Nephron progenitor cell (in vitro differentiated cells): ENCODE measurements around the gene ANKRD17.
A peak's percentile ranks its signal among the peaks of the same experiment; 100 is the strongest.
"Not testable (repeated sequence)": the region's sequence is repeated elsewhere in the genome, so short reads cannot be mapped to it uniquely, and the experiment has no call there.

Source experiments
- DNase-seq: peaks from one replicate; pipeline ENCODE4 v3.0.0; 2021
- H3K27ac Mint-ChIP-seq: 2 replicates; pipeline ENCODE4 v1.8.0; 2021; ENCODE audit warnings: mild to moderate bottlenecking, moderate library complexity, mixed read lengths
- H3K27me3 Mint-ChIP-seq: 2 replicates; pipeline ENCODE4 v1.8.0; 2021; ENCODE audit warnings: mild to moderate bottlenecking, low read depth, mixed read lengths; ENCODE audit not compliant: poor library complexity
- H3K36me3 Mint-ChIP-seq: 2 replicates; pipeline ENCODE4 v1.8.0; 2021; ENCODE audit warnings: low read depth, mixed read lengths
- H3K4me1 Mint-ChIP-seq: 2 replicates; pipeline ENCODE4 v1.8.0; 2021; ENCODE audit warnings: mixed read lengths
- H3K4me3 Mint-ChIP-seq: 2 replicates; pipeline ENCODE4 v1.8.0; 2021; ENCODE audit warnings: mild to moderate bottlenecking, moderate library complexity, mixed read lengths
- H3K9me3 Mint-ChIP-seq: 2 replicates; pipeline ENCODE4 v1.8.0; 2021; ENCODE audit warnings: mild to moderate bottlenecking, moderate library complexity, mixed read lengths
- CTCF ChIP-seq: fragments of 200-600 bp; sonication (generic); IDR thresholded peaks from 2 replicates; pipeline ENCODE4 v1.5.0; 2021; ENCODE audit warnings: antibody characterized with exemption

Gene ANKRD17

DNA sequence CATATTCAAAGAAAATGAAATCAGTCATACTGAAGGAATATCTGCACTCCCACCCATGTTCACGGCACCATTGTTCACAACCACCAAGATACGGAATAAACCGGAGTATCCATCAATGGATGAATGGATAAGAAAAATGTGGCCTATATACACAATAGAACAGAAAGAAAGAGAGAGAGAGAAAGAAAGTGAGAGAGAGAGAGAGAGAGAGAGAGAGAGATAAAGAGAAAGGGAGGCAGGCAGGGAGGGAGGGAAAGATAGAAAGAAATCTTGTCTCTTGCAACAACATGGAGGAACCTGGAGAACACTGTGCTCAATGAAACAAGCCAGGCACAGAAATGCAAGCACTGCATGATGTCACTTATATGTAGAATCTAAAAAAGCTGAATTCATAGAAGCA lies 52.4 kb downstream of the ANKRD17 start:
- TF ChIP-seq CTCF: no peak
- H3K27ac Mint-ChIP-seq: no peak overlapping the region
- peaks cover 88% of the 10 kb centered on the region for H3K36me3 Mint-ChIP-seq
- H3K9me3 Mint-ChIP-seq: peaks cover 65% of the 10 kb centered on the region
- no peak for DNase-seq
- peaks cover 2% of the 10 kb centered on the region for H3K27me3 Mint-ChIP-seq
- H3K4me3 Mint-ChIP-seq: no peak overlapping the region
- peaks cover 10% of the 10 kb centered on the region for H3K4me1 Mint-ChIP-seq

DNA sequence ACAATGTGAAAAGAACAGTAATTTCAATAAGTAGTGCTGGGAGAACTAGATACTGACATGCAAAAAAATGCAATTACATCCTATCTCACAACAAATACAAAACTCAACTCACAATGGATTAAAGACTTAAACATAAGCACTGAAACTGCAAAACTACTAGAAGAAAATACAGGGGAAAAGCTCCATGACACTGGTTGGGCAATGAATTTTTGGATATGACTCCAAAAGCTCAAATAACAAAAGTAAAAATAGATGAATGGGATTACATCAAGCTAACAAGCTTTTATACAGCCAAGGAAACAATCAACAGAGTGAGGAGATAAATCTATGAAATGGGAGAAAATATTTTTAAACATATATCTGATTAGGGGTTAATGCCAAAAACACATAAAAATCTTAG lies 53.1 kb downstream of the ANKRD17 start:
- Mint-ChIP-seq H3K27ac (no peak overlapping the region), H3K36me3 (peaks cover 83% of the 10 kb centered on the region), H3K4me1 (peaks cover 14% of the 10 kb centered on the region), H3K27me3 (peaks cover 2% of the 10 kb centered on the region), H3K9me3 (peaks cover 65% of the 10 kb centered on the region), H3K4me3 (no peak overlapping the region)
- no peak for DNase-seq
- no peak for TF ChIP-seq CTCF

DNA sequence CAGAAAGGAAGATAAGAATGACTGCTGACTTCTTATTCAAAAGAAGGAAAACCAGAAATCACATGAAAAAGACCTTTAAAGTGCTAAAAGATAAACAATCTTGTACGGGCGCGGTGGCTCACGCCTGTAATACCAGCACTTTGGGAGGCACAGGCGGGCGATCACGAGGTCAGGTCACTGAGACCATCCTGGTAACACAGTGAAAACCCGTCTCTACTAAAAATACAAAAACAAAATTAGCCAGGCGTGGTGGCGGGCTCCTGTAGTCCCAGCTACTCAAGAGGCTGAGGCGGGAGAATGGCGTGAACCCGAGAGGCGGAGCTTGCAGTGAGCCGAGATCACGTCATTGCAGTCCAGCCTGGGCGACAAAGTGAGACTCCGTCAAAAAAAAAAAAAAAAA lies 54.6 kb downstream of the ANKRD17 start:
- Mint-ChIP-seq H3K4me1 (peaks cover 27% of the 10 kb centered on the region), H3K9me3 (peaks cover 57% of the 10 kb centered on the region)

DNA sequence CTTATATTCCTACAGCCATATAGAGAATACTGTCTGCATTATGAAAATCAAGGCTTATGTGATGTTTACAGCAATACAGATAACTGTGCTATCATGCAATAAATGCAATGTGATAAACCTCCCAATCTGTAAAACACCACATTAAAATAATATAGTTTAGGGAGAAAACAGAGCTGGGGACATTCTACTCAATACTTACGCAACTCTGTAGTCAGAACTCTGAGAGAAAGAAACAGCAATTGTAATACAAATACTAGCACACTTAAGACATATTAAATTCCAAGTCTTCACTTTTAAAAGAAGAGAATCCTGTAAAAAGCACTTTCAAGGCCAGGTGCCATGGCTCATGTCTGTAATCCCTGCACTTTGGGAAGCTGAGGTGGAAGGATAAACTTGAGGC lies 61.4 kb downstream of the ANKRD17 start:
- no peak overlapping the region for H3K27ac Mint-ChIP-seq
- no peak for DNase-seq
- TF ChIP-seq CTCF: no peak
- H3K4me1 Mint-ChIP-seq: peaks cover 21% of the 10 kb centered on the region
- no peaks in the 10 kb centered on the region for H3K9me3 Mint-ChIP-seq
- H3K27me3 Mint-ChIP-seq: no peaks in the 10 kb centered on the region
- peaks cover 11% of the 10 kb centered on the region for H3K36me3 Mint-ChIP-seq
- H3K4me3 Mint-ChIP-seq: no peak overlapping the region

More for the DNA sequence above, 54.6 kb downstream of the ANKRD17 start:
- H3K4me3 Mint-ChIP-seq, H3K27me3 Mint-ChIP-seq, DNase-seq, H3K27ac Mint-ChIP-seq: not testable (repeated sequence)
- H3K36me3 Mint-ChIP-seq: peaks cover 68% of the 10 kb centered on the region

GRCh38 chr4:73194064-73194463 lies 64.5 kb downstream of the ANKRD17 start:
- H3K4me3 Mint-ChIP-seq: no peak overlapping the region

GRCh38 chr4:73193659-73194058 lies 64.9 kb downstream of the ANKRD17 start:
- H3K4me1 Mint-ChIP-seq: no peaks in the 10 kb centered on the region
- H3K4me3 Mint-ChIP-seq: no peak overlapping the region
- DNase-seq: no peak
- H3K36me3 Mint-ChIP-seq: peaks cover 37% of the 10 kb centered on the region
- H3K27me3 Mint-ChIP-seq: peaks cover 3% of the 10 kb centered on the region
- peaks cover 6% of the 10 kb centered on the region for H3K9me3 Mint-ChIP-seq
- peak overlapping the region; percentile 14 for H3K27ac Mint-ChIP-seq
- no peak for TF ChIP-seq CTCF

More at GRCh38 chr4:73194064-73194463, 64.5 kb downstream of the ANKRD17 start:
- Mint-ChIP-seq H3K27ac (no peak overlapping the region), H3K9me3 (peaks cover 6% of the 10 kb centered on the region), H3K36me3 (peaks cover 33% of the 10 kb centered on the region), H3K27me3 (no peaks in the 10 kb centered on the region), H3K4me1 (no peaks in the 10 kb centered on the region)
- no peak for TF ChIP-seq CTCF
- DNase-seq: no peak
